ENCODE measurements around the gene SLC16A6.
"Not testable (repeated sequence)": the region's sequence is repeated elsewhere in the genome, so short reads cannot be mapped to it uniquely, and the experiment has no call there.

The SLC16A6 gene

DNA sequence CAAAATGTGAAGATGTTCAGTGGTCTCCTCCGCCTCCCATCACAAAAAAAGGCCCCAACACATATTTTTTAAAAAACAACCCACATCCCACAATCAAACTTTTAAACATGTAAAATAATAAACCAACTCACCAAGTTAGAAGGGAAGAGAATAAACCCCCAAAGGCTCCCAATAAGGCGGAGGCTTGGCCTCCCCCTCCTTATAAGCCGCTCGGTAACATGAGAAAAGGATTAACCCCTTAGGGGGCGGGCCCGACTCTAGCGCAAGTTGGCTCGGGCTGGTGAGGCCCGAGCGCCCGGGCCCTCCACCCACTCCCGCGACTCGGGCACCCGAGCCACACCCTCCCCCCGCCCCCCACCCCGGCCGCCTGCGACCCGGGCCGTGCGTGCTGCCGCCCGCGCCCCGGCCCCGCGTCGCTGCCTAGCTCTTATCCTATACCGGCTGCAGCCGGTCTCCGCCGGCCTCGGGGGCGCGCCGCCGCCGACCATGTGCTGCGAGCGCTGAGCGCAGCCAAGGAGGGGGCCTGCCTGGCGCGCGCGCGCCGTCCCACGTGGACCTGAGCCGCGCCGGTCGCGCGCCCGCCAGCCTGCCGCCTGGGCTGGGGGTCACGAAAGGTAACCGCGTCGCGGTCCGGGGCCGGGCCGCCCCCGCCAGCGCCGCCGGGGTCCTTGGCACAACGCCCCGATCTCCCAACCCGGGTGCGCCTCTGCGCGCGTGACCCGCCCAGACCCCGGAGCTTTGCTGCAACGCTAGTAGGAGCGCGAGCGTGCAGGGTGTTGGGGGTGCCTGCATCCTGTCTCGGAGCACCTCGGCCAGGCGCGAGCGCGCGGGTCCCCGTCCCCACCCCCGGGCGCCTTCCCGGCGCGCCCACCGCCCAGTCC is at the start of gene SLC16A6, which contains the start of gene ARSG:
TSS of gene SLC16A6 (minus strand) at position 173 of the 881 bp plus-strand sequence. CDS start 12,807 bp downstream, outside the sequence.
TSS of gene ARSG (plus strand) at position 541 of the 881 bp plus-strand sequence. CDS start 15,999 bp downstream, outside the sequence.
- no peak for DNase-seq (ENCODE audit: low read depth)

- DNase-seq (ENCODE audit: low read depth) = no peak
These were observed 43.5 kb upstream of the SLC16A6 start for GRCh38 chr17:68334393-68334792.

GRCh38 chr17:68331932-68332331 is 41.0 kb upstream of the SLC16A6 start:
- not testable (repeated sequence) for DNase-seq (ENCODE audit: low read depth)

GRCh38 chr17:68329331-68329730 is 38.4 kb upstream of the SLC16A6 start:
- no peak for DNase-seq (ENCODE audit: low read depth)

GRCh38 chr17:68328676-68329075 is 37.7 kb upstream of the SLC16A6 start:
- DNase-seq (ENCODE audit: low read depth) = no peak

- no peak for DNase-seq (ENCODE audit: low read depth)
These were observed 37.1 kb upstream of the SLC16A6 start for GRCh38 chr17:68327823-68328557.

GRCh38 chr17:68326681-68327080 is 35.8 kb upstream of the SLC16A6 start:
- DNase-seq (ENCODE audit: low read depth) = no peak

GRCh38 chr17:68325961-68326360 is 35.0 kb upstream of the SLC16A6 start:
- no peak for DNase-seq (ENCODE audit: low read depth)

DNA sequence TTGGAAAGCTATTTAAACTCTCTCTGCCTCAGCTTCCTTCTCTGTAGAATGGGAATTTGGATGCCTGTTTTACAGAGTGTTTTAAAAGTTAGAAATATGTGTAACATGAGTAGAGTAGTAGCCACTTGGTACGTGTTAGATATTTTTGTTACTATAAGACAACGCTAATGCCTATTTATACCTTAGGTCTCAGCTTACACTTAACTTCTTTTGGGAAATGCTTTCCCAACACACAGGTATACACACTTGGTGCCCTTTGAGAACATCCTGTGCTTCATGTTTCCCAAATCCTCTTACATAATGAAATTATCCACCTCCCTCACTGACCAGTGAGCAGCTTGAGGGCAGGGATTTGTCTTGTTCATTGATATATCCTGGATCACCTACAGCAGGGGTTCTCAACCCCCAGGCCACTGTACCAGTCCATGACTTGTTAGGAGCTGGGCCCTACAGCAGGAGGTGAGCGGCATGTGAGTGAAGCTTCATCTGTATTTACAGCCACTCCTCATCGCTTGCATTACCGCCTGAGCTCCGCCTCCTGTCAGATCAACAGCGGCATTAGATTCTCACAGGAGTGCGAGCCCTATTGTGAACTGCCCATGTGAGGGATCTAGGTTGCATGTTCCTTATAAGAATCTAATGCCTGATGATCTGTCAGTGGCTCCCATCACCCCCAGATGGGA is 33.9 kb upstream of the SLC16A6 start:
- no peak for DNase-seq (ENCODE audit: low read depth)

DNA sequence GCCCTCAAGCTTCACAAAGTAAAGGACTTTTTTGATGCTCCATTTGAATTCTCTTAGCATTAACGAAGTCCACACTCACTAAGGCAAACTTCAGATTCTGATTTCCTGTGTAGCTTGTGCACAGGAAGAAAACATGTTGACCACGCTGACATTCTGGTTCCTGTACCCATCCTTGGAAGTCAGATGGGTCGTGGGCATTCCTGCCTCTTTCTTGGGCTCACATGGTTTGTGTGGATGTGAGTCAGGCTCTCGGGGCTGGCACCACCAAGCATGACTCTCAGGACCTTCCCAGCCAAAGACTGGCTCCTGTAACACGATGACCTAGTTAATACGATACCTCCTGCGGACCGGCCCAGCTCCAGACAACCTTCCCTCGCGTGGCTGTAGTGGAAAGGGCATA is 33.2 kb upstream of the SLC16A6 start:
- DNase-seq (ENCODE audit: low read depth) = no peak

DNA sequence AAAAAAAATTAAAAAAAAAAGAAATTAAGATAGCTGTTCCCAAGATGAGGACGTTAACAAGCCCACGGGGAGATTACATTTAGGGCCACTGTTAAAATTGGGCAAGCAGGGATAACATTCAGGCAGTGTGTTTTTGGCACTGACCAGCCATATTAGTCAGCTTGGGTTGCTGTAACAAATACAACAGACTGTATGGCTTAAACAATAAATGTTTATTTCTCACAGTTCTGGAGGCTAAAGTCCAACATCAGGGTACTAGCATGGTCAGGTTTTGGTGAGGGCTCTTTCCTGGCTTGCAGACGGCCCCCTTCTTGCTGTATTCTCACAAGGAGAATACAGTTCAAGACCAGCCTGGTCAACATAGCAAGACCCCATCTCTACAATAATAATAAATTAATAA is 31.7 kb upstream of the SLC16A6 start:
- DNase-seq (ENCODE audit: low read depth) = no peak

DNA sequence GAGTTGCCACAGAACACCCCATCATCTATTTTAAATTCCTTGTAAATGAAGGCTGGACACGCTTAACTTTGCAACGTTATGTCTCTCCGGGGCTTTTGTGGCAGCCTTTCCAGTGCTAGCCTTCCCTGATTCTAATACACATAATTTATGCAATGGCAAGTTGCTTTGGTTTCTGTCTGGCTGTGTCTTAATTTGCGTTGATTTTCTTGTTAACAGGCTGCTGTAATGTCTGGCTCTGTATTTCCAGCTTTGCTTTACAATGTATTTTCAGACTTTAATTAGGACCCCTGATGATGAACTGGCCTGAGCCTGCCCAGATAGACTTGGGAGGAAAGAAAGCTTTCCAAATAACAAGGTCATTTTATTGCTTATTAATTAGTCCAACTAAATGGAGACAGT is 30.6 kb upstream of the SLC16A6 start:
- no peak for DNase-seq (ENCODE audit: low read depth)

DNA sequence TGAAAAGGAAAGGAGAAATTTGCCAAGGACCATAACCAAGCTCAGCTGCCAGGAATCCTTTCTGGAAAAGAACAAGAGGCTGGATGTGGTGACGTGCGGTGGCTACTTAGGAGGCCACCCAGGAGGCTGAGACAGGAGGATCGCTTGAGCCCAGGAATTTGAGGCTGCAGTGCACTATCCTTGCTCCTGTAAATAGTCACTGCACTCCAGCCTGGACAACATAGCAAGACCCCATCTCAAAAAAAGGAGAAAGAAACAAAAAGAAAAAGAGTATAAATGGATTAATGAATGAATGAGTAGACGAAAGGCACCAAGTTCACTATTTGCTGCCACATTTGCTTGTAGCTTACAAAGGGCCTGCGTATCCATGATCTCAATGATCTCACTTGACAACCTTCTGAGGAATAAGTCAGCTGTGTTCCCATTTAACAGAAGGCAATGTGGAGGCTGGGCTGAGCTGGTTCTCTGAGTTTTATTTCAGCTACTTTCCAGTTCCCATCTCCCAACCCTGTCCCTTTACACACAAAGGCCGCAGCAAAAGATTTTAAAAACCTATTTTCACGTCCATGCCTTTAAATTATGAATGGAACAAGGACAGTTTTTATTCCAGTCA is 30.1 kb upstream of the SLC16A6 start:
- no peak for DNase-seq (ENCODE audit: low read depth)

DNA sequence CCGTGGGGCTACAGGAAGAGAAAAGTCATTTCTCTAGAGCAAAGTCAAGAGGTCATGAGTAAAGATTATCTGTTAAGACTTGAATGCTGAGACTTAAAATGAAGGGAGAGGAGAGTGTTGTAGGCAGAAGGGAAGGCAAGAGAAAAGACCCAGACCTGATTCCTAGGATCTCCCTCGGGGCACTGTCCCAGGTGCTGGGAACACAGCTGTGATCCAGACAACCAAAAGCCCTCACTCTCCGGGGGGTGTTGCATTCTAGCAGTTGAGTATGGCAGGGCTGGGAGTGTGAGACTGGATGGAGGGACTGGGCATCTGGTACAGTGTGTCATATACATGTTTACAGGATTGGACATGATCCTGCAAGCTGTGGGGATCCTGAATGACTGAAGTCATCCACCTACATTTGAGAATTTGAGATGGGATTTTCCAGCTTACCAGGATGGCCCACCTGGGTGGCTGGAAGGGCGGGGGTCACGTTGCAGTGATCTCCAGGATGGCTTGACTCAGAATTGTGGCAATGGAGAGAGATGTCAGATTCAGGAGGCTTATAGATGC is 29.5 kb upstream of the SLC16A6 start:
- DNase-seq (ENCODE audit: low read depth) = no peak

- DNase-seq (ENCODE audit: low read depth) = no peak
These were observed 28.7 kb upstream of the SLC16A6 start for GRCh38 chr17:68319410-68320162.

GRCh38 chr17:68318103-68318991 is 27.4 kb upstream of the SLC16A6 start:
- DNase-seq (ENCODE audit: low read depth) = peak; percentile 44

DNA sequence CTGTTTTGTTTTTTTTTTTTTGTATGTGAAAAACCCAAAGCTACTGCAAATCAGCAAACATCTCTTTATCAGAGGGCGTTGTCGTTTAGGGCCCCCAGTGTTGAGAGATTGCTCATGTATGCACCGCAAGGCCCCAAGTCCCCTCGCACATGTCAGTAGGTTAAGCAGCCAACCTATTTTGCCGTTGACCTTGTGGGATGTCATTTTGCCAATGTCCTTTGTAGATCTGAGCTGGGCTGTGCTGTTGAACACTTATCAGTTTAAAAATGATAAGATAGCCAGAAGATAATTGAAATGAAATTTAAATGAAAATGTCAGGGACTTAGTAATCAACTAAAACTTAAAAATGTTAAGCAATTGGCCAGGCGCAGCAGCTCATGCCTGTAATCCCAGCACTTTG is 26.5 kb upstream of the SLC16A6 start:
- DNase-seq (ENCODE audit: low read depth) = no peak

DNA sequence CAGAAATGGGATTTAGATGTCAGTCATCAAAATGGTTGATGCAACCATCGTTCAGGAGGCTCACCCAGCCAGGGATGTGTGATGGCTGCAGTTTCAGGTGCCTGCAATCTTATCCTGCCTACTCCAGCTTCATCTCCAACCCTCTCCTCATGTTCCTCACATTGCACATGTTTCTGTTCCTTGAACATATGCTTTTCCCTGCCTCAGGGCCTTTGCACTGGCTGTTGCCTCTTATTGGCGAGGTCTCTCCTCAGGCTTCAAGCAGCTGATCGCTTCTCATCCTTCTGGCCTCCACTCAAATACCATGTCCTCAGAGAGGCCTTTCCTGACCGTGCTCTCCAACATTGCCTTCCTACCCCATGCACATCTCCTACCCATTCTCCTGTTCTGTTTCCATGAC is 25.0 kb upstream of the SLC16A6 start:
- no peak for DNase-seq (ENCODE audit: low read depth)

DNA sequence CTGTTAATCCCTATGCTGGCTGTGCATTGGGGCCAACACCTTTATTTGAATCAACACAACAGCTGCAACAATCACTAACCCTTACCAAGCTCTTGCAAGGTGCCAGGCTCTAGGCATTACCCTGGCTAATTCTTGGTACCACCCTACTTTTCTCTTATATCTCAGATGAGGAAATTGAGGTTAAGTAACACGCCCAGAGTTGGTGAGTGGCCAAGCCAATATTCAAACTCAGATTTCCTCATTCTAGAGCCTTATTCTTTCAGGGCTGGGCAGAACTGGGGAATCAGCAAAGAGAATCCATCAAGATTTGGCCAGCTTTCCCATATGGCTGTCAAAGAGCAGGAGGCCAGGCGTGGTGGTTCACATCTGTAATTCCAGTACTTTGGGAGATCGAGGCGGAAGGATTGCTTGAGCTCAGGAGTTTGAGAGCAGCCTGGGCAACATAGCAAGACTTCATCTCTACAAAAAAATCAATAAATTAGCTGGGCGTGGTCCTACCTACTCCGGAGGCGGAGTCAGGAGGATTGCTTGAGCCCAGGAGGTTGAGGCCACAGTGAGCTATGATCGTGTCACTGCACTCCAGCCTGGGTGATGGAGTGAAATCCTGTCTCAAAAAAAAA is 24.1 kb upstream of the SLC16A6 start:
- DNase-seq (ENCODE audit: low read depth) = no peak

- DNase-seq (ENCODE audit: low read depth) = no peak
These were observed 19.2 kb upstream of the SLC16A6 start for GRCh38 chr17:68310152-68310551.

Measured in GM04503 (cell line).